NOMO-1 (cell line): ENCODE measurements around the gene USP43.

Experiments
- DNase-seq, 2 experiments: peaks; one replicate each; lab custom pipeline; 2025; ENCODE audit not compliant: unreplicated experiment in 2 of 2; lab: John Stamatoyannopoulos, UW

Gene USP43

GRCh38 chr17:9702914-9703780 is 57.8 kb downstream of the USP43 start:
- DNase-seq, result no peak

DNA sequence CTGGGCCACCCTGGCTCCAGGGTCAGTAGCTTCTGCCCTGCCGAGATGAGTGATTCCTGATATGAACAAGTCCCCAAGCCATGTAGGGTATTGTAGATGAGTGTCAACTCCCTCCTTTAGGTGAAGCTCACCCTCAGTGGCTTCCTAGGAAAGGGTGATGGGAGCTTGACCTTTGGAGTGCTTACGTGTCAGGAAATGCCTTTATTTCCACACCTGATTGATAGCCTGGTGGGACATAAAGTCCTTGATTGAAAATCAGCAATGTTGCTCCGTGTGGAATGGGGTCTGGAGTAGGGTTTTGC is 58.4 kb downstream of the USP43 start:
- DNase-seq, result no peak

- no peak for DNase-seq
Observed at GRCh38 chr17:9705745-9706144, 60.4 kb downstream of the USP43 start.

DNA sequence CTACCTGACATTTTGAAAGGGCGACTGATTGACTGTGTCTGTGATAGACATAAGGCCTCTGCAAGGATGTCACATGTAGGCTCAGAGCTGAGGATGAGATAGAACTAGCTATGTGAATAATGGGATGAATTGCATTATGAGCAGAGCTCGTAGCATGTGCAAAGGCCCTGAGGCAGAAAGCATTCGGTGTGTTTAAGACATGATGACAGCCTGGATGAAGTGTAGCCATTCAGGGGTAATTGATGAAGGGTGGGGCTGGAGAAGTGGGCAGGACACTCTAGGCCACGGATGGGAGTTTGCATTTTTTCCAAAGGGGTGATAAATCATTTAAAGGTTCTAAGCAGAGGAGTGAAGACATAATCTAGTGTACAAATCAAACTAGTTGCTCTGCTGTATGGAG is 62.6 kb downstream of the USP43 start:
- no peak for DNase-seq

DNA sequence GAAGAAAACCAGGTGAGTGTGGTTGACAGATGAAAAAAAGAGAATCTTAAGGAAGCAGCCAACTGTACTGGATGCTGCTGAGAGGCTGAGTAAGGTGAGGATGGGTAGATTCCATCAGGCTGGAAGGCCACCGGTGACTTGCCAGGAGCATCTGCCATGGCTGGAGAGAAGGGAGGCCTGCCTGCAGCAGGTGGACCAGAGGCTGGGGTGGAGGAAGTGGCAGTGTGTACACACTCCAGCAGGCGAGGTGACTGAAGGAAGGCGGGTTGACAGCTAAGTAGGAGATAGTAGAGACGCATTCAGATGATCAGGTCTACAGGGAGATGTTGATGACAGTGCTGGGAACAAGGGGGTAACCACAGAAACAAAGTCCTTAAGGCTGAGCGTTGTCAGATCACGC is 69.5 kb downstream of the USP43 start:
- DNase-seq, result no peak

DNA sequence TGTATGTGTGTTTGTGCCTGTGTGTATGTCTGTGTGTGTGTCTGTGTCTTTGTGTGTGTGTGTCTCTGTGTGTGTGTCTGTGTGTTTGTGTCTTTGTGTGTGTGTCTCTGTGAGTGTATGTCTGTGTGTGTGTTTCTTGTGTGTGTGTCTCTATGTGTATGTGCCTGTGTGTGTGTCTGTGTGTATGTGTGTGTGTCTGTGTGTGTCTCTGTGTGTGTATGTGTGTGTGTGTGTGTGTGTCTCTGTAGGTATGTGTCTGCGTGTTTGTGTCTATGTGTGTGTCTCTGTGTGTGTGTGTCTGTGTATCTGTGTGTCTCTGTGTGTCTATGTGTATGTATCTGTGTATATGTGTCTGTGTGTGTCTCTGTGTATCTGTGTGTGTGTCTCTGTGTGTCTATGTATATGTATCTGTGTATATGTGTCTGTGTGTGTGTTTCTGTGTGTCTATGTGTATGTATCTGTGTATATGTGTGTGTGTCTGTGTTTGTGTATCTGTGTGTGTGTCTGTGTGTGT is 70.2 kb downstream of the USP43 start:
- DNase-seq, result no peak

GRCh38 chr17:9725575-9725974 is 80.3 kb downstream of the USP43 start:
- DNase-seq, result no peak

GRCh38 chr17:9726291-9726690 is 81.0 kb downstream of the USP43 start:
- no peak for DNase-seq

GRCh38 chr17:9728005-9728404 is 82.7 kb downstream of the USP43 start:
- no peak for DNase-seq

DNA sequence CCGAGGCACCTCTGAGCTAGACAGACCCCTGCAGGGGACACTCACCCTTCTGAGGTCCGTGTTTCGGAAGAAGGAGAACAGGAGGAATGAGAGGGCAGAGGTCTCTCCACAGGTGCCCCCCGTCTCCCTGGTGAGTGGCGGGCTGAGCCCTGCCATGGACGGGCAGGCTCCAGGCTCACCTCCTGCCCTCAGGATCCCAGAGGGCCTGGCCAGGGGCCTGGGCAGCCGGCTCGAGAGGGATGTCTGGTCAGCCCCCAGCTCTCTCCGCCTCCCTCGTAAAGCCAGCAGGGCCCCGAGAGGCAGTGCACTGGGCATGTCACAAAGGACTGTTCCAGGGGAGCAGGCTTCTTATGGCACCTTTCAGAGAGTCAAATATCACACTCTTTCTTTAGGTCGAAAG is 83.2 kb downstream of the USP43 start:
- no peak for DNase-seq

GRCh38 chr17:9729034-9729650 is 83.8 kb downstream of the USP43 start:
- peak in 1 of 2 experiments; percentile 50 for DNase-seq

GRCh38 chr17:9729735-9730420 is 84.6 kb downstream of the USP43 start:
- no peak for DNase-seq

DNA sequence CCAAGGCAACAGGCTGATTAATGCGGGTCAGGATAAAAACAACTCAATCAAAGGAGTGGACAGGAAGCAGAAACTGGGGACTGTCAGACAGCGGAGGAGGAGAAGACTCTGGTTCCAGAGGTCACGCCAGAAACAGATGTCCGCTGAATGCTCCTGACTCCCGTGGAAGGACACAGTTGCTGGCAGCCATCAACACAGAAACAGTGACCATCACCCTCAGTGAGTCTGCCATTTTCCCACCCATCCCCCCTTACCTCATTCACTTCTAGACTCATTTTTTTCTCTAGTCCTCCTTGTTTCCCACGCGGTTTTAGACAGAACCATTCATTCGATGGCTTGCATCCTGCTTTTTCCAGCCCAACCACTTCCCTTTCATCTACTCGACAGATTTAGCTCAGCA is 105.2 kb downstream of the USP43 start:
- DNase-seq, result no peak

DNA sequence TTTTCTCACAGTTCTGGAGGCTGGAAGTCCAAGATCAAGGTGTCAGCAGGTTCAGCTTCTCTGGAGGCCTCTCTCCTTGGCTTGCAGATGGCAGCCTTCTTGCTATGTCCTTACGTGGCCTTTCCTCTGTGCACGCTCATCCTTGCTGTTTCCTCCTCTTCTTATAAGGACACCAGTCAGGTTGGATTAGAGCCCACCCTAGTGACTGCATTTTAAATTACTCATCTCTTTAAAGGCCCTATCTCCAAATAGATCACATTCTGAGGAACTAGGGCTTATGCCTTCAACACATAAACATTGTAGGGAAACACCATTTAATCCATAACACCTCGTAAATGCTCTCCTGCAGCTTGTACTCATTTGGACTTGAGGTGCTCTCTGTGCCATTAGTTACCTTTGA is 109.8 kb downstream of the USP43 start:
- DNase-seq, result no peak

DNA sequence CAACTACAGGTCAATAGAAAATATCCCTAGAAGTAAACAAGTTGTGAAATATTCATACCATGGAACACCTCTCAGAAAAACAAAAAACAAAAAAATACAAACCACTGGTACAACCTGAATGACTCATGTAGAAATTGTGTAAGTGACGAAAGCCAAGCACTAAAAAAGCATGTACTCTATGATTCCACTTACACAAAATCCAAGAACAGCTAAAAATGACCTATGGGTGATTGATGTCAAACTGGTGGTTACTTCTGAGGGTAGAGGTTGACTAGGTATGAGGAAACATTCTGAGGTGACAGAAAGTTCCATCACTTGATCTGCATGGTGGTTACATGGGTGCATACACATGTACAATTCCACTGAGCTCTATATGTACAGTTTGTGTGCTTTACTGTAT is 114.9 kb downstream of the USP43 start:
- DNase-seq, result peak in 1 of 2 experiments; percentile 1

- DNase-seq, result no peak
Observed at GRCh38 chr17:9763643-9764042, 118.3 kb downstream of the USP43 start.

GRCh38 chr17:9765322-9765721 is 120.0 kb downstream of the USP43 start:
- DNase-seq, result no peak

- no peak for DNase-seq
Observed at GRCh38 chr17:9766970-9767369, 121.7 kb downstream of the USP43 start.

DNA sequence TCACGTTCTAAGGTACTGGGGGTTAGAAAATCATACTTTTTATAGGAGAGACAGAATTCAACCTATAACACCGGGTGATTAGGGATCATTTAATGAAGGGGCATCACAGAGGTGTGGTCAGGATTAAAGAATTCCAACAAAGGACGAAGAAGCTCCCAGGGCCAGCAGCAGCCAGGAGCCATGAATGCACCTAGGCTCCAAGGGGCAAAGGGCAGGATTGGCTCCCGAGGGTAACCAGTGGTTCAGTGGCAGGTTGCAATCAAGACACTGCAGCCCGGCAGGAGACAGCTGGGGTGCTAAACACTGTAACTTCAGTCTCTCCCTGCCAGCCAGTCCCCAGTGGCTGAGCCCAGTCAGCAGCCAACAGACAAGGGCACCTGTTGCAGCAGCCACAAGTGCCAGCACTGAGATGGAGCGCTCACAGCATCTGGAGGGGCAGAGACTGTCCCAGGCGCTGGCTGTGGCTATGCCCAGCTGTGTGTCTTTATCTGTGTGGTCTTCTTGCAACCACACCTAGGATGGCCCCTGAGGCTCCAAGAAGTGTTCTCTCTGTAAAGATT is 122.2 kb downstream of the USP43 start:
- no peak for DNase-seq

DNA sequence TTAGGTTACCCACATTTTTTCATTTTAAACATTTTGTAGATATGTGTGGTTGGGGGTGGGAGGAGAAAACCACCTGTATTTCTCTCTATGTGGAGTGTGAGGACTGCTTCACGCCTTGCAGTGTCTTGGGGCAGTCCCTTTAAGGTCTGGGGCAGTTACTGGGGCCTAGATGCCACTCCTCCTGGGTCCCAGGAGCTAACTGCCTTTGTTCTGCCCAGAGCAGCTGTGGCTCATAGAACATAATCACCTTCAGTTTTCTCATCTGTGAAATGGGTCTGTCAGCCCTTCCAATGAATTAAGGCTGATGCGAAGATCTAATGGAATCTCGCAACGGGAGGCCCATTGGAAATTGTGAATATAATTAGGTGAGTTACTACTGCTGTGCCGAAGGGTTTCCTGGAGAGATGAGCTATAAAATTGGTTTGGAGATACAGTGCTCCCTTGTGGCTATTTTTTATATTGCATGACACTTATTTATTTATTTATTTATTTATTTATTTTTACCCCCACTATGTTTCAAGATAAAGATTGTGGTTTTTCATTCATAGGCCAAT is 123.1 kb downstream of the USP43 start:
- peak in 1 of 2 experiments; percentile 10 for DNase-seq

DNA sequence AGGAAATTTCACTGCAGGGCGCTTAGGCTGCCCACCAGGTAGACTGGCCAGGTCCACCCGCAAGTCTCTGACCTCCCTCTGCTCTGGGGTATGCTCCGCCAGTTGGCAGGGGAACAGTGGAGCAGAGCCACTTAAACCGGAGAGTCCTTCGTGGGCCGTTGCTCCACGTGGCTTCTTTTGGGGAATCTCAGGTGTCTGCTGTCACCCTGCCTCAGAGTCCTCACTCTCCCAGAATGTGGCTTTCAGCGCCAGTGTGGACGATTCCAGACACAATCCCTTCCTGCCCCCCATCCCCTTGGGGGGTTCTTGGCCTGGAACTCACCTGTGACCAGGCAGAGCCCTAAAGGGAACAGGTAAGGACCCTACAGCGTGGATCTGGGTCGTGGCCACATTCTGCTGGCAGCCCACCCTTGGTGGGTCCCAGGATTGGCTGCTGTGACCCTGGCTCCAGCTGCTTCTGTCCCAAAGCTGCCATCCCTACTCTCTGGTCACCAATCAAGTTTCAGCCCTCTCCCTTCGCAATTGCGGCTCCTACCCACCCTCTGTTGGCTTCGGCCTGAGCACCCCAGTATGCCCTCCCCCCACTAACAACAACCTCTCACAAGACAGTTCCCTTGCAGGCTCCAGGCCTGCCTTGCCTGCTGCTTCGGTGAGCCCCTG is 123.8 kb downstream of the USP43 start:
- DNase-seq, result no peak
